ENCODE measurements around the gene ZNF236.
"Not testable (repeated sequence)": the region's sequence is repeated elsewhere in the genome, so short reads cannot be mapped to it uniquely, and the experiment has no call there.

ZNF236 gene

GRCh38 chr18:77012806-77013541 is 190.6 kb downstream of the ZNF236 start:
- DNase-seq = no peak

- DNase-seq = no peak
Observed at GRCh38 chr18:77013811-77014521, 191.6 kb downstream of the ZNF236 start.

GRCh38 chr18:77014538-77014937 is 192.2 kb downstream of the ZNF236 start:
- DNase-seq = no peak

- no peak for DNase-seq
Observed at GRCh38 chr18:77015169-77015568, 192.8 kb downstream of the ZNF236 start.

- no peak for DNase-seq
Observed at GRCh38 chr18:77015771-77016710, 193.7 kb downstream of the ZNF236 start.

GRCh38 chr18:77016936-77017335 is 194.6 kb downstream of the ZNF236 start:
- DNase-seq = no peak

GRCh38 chr18:77017355-77017754 is 195.0 kb downstream of the ZNF236 start:
- no peak for DNase-seq

GRCh38 chr18:77018650-77019049 is 196.3 kb downstream of the ZNF236 start:
- not testable (repeated sequence) for DNase-seq

GRCh38 chr18:77019641-77020040 is 197.3 kb downstream of the ZNF236 start:
- no peak for DNase-seq
